Mesenteric fat pad (tissue), 1 donor: ENCODE results near the gene SMAD6. TPM values are rescaled to one million over a fixed set of nuclear protein-coding genes. Genes with fewer than 3 reads are reported as not detected.
A peak's percentile ranks its signal among the peaks of the same experiment; 100 is the strongest.

Experiments
- DNase-seq: peaks from one replicate; pipeline ENCODE4 v3.0.0-alpha.2; 2020; ENCODE audit warnings: low spot score
- total RNA-seq: library from RNA; stranded (reverse); fragmentation: NEBNext Ultra II Directional; extraction: Animal tissue kit (Norgen Biotek cat#: 25700); gene quantifications from one replicate; pipeline ENCODE4 v1.2.1, GENCODE V29; 2021
- donor health status: DM: yes; HTN: yes; CAD: no.

Gene SMAD6
- total RNA-seq, 1 donor from 2014 or later, result 32.2 TPM

DNA sequence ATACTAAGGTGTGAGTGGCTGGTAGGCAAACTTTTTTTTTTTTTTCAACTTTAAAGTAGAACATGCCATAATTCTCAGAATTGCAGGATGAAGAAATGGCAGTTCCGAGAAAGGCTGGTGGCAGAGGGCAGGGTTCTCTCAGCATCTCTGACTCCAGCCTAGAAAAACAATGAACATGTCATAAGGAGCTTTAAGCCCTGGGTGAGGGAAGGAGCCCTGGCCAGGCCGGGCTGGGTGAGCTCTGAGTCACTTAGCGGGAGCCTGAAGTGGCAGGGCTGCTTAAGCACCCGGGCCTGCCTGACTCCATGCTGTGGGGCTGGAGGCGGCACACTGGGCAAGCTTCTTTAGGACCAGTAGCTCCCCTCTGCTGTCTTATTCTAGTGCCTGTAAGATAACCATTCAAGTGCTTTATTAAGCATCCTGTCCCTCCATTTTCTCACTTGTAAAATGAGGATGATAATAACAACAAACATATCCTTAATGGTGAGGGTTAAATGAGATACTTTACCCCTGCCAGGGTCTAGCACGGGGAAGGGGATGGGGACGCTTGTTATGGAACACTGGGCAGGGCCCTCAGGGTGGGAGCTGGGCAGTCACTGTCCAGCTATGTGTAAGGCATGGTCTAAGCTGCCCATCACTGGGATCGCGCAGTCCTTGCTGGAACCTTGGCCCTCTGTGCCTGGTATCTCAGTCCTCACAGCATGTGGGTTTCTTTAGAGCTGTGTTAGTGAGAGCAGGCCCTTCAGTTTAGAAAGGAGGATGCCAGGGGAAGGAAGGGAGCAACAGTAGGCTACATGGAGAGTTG is 18.4 kb downstream of the SMAD6 start:
- DNase-seq, result no peak

DNA sequence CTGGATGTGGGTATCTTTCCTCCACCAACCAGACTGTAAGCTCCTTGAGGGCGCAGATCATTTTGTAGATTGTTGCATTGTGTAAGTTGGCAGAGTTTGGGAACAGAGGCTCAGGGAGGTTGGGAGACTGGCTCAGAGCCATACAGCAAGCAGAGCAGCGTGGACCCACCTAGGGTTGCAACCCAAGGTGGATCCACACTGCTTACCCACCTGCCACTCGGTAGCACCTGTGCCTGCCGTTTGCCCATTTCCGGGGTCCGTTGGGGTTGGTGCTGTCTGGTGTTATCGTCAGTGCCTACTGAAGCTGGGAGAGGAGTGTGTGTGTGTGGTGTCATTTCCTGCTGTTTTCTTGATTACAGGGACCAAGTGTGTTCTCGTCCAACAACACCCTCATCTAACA is 19.0 kb downstream of the SMAD6 start:
- DNase-seq, result no peak

DNA sequence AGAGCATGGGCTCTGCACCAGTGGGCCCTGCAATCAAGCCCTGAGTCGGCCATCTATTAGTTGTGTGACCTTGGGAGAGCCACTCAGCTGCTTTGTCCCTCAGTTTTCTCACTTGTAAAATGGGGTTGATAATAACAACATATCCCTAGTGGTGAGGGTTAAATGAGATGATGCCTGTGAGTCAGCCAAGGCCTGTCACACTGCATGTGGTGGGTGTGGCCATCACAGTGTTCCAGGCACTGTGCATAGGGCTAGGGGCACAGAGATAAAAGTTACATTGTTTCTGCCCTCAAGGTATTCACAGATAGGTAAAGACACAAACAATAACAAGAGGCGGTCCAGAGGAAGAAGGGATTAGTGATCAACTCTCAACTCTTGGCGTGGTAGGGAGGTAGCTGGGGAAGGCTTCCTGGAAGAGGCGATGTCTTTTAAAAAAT is 19.5 kb downstream of the SMAD6 start:
- DNase-seq, result no peak

DNA sequence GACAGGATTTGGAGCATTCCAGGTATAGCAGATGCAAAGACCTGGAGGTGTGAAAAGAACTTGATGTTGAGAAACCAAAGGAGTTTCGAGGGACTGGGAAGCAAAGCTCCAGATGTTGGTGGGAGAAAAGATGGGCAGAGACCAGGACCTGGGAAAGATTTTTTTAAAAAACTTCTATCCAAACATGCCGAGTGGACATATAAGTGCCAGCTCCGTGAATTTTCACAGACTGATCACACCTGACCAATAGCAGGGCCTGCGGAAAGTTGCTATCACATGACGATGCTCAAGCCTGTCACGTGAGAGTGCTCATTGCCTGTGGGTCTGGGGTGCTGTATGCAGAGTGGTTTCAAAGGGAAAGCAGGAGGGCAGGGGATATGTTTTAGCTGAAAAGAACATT is 19.9 kb downstream of the SMAD6 start:
- no peak for DNase-seq

DNA sequence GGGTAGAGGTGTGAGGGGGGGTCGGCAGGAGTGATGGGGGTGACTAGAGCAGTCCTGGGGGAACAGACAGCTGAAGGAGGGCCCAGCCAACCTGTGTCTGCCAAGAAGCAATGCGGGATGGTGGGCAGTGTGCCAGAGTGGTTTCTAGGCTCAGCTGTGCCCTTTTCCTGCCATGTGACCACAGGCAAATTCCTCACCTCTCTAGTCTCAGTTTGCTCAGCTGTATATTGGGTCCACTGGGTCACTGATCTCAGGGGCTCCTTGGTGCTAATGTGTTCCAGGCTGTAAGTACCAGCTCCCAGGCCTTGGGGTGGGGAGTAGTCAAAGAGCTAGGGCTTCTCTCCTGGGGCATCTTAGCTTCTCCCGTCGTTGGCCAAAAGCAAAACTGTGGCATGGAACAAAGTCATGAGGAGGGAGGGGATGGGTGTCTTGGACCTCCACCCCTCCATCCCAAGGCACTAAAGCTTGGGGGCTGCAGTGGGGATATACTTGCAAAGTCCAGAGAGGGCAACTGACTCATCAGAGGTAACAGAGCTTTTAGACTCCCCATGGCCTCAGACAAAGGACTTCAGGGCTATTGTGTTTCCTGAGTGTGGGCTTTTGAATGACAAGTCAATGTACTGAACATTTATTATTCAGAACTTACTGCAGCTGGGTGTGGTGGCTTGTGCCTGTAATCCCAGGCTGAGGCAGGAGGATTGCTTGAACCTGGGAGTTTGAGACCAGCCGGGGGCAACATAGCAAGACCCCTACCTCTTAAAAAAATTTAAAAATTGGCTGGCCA is 20.9 kb downstream of the SMAD6 start:
- no peak for DNase-seq

DNA sequence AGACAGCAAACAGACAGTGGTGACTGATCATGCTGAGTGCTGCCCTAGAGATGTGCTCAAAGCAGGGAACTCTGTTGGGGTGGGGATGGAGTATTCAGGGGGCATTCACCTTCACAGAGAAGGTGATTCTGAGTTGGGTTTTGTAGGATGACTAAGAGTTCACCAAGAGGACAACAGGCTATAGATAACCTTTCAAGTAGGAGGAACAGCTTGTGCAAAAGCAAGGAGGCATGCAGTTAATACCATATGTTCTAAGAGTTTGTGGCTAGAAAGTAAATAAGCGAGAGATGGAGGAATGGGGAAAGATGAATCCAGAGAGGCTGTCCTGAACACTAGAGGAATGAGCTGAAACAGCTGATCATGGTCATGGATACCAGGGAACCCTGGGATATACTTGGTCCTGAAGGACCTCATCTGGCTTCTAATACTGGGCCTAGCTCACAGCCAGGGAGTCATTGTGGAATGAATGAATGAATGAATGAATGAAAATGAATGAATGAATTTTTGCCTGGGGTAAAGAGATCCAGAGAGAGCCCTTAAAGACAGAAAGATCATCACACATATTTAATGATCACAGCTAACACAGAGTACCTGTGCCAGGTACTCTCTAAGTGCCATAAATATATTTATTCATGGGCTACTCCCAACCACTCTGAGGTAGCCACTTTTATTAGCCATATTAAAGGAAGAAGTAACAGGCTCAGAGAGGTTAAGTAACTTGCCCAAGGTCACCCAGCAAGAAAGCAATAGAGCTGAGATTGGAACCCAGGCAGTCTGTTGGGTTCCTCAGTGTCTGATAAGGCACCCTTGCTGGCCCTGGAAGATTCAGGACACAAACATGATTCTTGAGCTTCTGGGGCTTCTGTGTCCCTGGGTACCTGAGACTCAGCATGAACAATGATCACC is 22.0 kb downstream of the SMAD6 start:
- DNase-seq, result no peak

DNA sequence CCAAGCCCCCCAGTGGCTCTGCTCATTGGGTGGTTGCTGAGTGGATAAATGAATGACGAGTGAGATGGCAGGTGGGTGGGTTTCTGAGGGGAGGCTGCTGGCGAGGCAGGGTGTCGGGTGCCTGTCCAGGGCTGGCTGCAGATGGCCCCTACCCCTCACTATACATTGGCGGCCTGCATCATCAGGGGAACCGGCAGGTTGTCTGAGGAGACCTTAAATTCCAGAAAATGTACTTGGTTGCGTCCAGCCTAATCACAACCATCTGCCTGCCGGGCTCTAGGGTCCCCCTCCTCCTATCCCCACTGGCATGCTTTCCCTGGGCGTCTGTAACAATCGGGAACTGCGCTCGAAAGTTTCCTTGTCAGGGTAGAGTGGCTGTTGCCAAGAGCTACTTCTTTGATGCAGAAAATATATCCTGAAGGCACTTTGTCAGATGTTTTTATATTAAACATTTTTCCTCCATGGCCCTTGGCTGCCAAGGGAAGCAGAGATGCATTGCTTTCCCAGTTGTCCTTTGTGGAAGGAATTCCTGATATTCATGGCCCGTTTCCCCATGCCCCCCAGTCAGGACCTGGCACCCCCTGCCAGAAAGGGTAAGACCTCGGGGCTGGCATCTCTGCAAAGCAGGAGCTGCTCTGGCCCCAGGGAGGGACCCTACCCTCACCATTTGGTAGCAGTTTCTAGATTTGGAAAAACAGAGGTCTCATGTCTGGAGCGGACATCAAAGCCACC is 22.9 kb downstream of the SMAD6 start:
- DNase-seq, result no peak

DNA sequence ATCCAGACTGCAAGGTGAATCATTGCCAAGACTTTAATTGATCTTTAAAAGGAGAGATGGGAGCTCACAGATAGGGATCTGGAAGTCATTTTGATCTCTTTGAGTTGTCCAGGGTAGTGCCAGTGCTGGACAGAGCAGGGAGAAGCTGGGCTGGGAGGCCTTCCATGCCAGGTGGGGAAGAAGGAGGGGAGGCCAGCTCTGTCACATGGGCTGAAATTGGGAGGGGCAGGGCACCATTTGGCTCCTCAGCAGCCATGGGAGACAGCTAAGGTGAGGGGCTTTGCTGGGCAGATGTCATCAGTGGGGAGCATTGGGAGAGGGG is 23.4 kb downstream of the SMAD6 start:
- no peak for DNase-seq

DNA sequence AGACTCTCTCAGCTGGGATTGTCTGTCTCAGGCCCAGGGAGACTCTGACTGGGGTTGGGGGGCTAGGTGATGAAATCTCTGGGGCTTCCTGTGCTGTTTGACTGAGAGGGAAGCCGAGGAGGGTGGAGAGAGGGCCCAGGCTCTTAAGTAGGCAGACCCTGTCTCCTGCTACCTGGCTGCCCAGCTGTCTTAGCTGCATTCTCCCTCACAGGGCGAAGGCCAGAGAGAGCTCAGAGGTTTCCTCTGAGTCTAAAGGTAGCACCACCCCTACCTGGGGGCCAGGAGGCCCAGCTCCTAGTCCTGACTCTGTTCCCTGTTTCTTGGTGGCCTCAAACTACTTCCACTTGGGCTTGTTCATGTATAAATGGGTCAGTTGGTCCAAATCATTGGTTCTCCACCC is 24.4 kb downstream of the SMAD6 start:
- DNase-seq, result no peak

DNA sequence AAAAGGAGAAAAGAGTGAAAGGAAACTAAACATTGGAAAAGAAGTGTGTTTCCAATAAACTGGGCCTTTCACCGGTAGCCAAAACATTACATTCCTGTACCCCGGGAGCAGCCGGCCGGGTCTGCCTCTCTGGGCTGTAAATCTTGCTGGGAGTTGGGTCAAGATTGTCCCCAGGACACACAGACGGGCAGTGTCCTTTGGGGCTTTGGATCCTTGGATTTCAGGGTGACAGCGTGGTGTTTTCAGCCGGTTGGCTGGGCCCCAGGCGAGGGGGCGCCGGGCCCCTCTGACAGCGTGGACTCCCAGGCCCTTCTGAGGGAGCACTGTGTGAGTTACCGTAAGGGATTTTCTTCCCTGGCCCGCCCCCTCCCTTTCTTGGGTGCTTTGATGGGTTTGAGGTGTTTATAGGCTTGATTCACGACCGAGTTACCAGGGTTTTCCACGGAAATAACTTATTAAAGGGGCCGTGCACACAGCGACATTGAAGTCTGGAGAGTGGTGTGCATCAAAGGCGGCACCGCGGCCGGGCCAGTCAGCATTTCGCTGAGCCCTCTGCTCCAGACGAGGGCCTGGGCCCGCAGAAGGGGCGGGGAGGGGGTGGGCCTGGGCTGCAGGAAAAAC is 27.4 kb downstream of the SMAD6 start:
- DNase-seq, result no peak

DNA sequence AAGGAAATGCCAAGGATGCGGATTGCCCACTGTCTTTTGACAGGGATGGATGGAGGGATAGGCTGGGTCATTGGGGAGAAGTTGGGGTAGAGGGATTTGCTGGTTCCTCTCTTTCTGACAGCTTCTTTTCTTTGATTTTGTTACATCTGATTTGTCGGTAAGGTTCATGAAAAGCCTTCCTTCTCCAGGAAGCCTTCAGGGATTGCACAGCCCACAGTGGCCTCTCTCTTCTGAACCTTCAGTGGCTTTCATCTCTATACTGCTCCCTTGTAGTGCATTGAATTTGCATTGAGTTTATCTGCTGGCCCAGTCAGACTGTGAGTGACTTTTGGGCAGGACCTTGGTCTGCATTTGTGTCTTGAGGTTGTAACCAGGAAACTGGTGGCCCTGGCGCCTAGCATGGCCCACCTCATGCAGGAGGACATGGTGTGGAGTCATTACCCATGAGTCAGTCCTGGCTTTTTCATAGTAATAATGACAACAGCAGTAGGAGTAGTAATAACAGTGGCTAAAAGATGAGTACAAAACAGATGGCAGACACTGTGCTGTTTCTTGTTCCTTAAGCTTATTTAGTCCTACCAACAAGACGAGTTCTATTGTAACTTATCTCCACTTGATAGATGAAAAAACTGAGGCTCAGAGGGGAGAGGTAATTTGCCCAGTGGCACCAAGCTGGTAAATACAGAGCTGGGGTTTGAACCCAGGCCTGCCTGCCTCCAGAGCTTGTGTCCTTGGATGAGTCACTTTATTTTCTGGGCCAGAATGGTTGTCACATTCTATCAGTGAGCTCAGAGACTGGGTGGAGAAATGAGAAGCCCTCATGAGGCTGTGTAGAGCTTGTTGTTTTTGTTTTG is 28.4 kb downstream of the SMAD6 start:
- no peak for DNase-seq

DNA sequence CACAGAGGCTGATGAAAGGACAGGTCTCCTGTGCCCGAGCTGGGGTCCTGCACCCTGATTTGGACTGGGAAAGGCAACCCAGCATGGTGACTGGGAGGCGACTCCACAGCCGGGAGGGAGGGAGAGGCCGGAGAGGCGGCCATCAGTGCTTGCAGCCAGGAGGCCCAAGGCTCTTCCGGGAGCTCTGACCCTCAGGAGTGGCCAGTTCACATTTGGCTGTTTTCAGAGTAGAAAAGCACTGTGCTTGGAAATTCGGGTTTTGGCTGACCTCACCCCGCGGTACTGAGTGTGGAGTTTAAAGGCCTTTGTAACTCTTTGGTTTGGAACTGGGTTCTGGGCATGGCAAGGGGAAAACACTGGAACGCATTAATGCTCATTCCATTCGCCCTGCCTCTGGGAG is 31.9 kb downstream of the SMAD6 start:
- DNase-seq, result no peak

DNA sequence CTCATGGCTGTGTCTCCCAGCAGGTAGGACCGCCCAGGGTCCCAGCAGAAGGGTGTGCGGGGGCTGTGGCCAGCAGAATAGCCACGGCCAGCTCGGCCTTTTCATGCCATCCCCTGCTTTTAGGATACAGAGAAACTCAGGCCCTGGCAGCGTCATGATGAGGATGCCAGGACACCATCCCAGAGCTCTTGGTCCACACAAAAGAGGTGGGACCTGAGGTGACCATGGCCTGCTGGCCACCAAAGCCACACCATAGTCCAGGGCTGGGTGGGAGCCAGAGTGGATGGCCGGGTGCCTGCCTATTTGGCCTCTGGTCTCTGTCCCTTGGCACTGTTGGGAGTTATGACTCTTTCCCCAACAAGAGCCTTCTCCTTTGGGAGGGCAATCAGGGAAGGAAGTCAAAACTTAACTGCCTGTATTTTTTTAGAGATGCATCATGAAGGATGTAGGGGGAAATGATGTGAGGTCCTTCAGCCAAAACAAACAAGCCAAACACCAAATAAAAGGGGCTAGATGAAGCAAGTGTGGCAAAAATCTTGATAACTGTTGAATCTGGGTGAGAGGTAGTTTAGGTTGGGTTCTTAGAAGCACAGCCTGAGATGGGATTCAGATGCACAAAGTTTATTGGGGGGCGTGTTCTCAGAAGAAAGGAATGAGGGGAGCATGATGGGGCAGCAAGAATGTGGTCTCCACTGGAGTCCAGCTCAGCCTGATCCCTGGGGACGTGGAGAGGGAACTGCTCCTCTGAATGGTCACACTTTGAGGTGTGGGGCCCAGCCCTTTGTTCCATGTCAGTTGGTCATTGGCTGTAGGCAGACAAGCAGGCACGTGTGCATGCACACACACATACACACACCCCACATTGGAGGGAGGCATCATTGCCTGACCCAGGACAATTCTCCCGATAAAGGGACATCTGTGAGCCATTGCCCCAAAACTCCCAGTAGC is 33.2 kb downstream of the SMAD6 start:
- peak; percentile 88 for DNase-seq

DNA sequence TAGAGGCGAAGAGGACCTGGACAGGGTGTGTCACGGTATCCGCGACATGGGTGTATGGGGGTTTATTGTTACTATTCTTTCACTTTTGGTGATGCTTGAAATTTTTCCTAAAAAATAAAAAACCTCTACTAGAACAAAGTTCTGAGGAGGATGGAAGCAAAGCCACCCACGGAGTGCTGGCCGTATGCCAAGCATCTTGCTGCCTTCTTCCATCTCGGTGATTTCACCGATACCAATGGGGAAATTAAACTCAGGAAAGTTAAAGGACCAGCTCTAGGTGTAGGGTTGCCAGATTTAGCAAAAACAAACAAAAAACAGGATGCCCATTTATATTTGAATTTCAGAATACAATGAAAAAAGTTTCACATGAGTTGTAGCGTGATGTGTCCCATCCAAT is 33.9 kb downstream of the SMAD6 start:
- no peak for DNase-seq

DNA sequence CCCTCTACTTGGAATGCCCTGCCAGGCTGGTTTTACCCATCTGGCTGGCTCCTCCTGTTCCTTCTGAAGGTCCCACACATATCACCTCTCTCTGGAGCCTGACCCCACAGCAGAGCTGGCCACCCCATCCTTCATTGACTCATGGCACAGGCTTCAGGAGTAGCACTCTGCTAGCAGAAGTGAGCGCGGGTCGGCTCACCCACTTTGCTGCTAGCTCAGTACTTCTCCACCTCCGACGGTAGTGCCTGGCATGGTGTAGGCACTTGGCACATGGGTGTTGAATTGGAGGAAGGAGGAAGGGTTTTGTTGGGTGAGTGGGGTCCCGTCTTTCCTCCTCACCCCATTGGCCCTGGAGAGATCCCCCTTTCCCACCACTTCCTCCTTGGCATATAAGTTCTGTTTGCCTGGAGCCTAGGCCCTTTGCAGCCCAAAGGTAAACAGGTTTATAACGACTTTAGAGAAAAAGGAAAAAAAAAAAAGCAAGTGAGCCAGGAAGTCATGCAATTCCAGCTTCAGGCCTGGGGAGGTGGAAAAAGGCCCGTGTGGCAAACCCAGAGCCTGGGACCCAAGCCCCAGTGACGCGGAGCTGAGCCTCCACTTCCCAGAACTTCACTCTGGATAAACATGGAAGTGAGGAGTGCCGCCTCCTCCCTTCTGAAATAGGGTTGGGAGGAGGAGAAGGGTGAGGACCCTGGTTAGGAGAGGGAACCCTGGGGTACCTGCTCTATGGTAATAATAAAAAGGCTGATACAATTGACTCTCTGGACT is 35.4 kb downstream of the SMAD6 start:
- no peak for DNase-seq

DNA sequence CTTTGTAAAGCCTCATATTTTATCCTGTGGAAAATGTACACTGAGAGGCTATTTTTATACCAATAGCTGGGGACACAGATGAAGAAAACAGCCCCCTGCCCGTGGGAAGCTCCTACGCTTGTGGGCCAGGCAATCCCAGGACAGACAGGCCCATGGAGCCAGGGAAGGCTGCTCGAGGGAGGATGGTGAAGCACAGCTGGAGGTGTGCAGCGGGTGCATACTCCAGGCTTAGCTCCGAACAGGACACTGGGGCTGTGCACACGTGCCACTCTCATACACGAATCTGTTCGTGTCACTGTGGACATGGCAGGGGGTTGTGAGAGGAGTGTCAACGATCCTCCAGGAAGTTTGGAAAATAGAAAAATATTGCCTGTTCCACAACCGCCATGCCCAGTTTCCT is 36.1 kb downstream of the SMAD6 start:
- no peak for DNase-seq

DNA sequence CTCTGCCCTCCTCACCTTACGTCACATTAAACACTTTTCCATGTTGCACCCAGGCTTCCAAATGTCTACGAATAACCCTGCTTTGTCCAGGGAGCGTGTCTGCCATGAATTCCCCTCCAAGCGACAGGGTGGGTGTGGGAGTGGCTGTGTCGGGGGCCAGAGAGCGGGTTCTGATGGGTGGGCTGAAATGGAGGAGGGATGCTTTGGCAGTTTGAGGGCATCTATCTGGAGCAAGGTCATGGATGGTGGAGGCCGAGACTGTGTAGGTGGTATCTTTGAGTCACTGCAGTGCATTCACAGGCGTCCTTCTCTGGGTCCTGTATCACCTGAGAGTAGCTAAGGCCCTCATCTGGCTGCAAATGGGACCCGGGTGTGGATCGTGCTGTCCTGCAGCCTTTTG is 36.6 kb downstream of the SMAD6 start:
- no peak for DNase-seq

DNA sequence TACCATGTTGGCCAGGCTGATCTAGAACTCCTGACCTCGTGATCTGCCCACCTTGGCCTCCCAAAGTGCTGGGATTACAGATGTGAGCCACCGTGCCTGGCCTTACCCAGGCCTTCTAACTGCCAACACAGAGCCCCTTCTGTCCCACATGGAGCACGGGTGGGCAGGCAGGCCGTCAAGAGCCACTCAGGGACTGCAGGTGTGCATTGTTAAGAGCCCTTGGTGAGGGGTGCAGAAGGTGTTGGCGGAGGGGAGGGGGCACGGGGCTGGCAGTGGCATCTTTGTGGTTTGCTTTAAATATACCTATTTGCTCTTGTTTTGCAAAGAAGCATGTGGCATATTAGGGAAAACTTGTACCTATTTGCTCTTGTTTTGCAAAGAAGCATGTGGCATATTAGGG is 37.3 kb downstream of the SMAD6 start:
- DNase-seq, result no peak
